ENCODE measurements around the gene LCA5.
A peak's percentile ranks its signal among the peaks of the same experiment; 100 is the strongest.

DNA sequence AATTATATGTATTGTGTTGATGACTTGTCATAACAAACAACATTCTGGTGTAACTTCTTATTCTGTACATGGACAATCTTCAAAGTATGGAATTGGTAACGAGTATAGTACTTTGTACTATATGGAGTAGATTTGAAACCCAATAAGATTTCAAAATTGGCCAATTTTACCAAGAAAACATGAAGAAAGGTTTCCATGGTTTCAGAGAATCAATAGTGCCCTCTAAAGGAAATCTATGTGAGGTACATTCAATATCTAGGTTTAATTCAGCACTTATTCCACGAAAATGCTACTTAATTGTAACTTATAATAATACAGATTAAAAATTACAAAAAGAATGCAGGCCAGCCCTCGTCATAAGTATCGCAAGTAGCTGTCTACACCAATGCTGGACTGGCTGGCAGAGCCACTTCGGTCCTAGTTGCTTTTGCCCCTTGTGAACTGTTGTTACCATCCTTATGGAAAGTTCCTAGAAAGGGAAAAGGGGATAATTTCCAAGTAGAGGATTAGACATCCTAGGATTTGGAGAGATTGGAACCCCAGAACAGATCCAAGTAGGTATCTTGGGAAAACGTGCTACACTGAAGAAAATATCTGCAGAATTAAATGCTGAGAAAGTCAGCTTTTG, 70.9 kb downstream of the LCA5 start:
- TF ChIP-seq, protein P1, sequence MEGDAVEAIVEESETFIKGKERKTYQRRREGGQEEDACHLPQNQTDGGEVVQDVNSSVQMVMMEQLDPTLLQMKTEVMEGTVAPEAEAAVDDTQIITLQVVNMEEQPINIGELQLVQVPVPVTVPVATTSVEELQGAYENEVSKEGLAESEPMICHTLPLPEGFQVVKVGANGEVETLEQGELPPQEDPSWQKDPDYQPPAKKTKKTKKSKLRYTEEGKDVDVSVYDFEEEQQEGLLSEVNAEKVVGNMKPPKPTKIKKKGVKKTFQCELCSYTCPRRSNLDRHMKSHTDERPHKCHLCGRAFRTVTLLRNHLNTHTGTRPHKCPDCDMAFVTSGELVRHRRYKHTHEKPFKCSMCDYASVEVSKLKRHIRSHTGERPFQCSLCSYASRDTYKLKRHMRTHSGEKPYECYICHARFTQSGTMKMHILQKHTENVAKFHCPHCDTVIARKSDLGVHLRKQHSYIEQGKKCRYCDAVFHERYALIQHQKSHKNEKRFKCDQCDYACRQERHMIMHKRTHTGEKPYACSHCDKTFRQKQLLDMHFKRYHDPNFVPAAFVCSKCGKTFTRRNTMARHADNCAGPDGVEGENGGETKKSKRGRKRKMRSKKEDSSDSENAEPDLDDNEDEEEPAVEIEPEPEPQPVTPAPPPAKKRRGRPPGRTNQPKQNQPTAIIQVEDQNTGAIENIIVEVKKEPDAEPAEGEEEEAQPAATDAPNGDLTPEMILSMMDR (IDR thresholded peaks at IDR 0.05): peak in 3 of 6 experiments; percentile 27 to 43 (median 40)
- TF ChIP-seq POLR2A (IDR thresholded peaks at IDR 0.05): no peak
